Lower lobe of right lung (tissue), 2 donors: ENCODE measurements around the gene SLC45A3. TPM values are rescaled to one million over a fixed set of nuclear protein-coding genes. Genes with fewer than 3 reads are reported as not detected.

Source experiments
- ATAC-seq, 2 donors: fragments of 200-7000 bp; cut with Tn5 transposase; one replicate each; pipeline ENCODE4 v1.9.1; 2020 to 2022; ENCODE audit warnings: mild to moderate bottlenecking in 2 of 2, moderate library complexity in 2 of 2
- DNase-seq: peaks from one replicate; pipeline ENCODE4 v3.0.0-alpha.2; 2020
- H3K27ac ChIP-seq: fragments of 200-600 bp; one replicate; pipeline ENCODE4 v1.8.0; 2022
- H3K27me3 ChIP-seq: fragments of 200-600 bp; one replicate; pipeline ENCODE4 v1.8.0; 2022; ENCODE audit warnings: low read depth
- H3K36me3 ChIP-seq: fragments of 200-600 bp; one replicate; pipeline ENCODE4 v1.8.0; 2022; ENCODE audit warnings: mild to moderate bottlenecking
- H3K4me1 ChIP-seq: fragments of 200-600 bp; one replicate; pipeline ENCODE4 v1.8.0; 2022
- H3K4me3 ChIP-seq: fragments of 200-600 bp; one replicate; pipeline ENCODE4 v1.8.0; 2022; ENCODE audit warnings: mild to moderate bottlenecking
- H3K9me3 ChIP-seq: fragments of 200-600 bp; one replicate; pipeline ENCODE4 v1.8.0; 2022
- CTCF ChIP-seq: fragments of 200-600 bp; IDR thresholded peaks from one replicate; pipeline ENCODE4 v1.8.0; 2022; ENCODE audit warnings: antibody characterized with exemption, mild to moderate bottlenecking
- intact Hi-C: fragments of 100-400 bp; cut with DNase I; formaldehyde crosslinking; loops from one replicate; pipeline ENCODE4 v1.11.0; 2022
- total RNA-seq: library from RNA; stranded (reverse); fragmentation: NEBNext Ultra II Directional; extraction: Animal tissue kit (Norgen Biotek cat#: 25700); gene quantifications from one replicate; pipeline ENCODE4 v1.2.1, GENCODE V29; 2021
- donor health status: DM: no; HTN: yes; CAD: no; lungs with severe emphysema.

The SLC45A3 gene
- total RNA-seq, 1 donor from 2014 or later, result 6.8 TPM

GRCh38 chr1:205670611-205671430 lies 9.5 kb downstream of the SLC45A3 start:
- Histone ChIP-seq H3K9me3 (no peaks in the 10 kb centered on the region), H3K36me3 (no peaks in the 10 kb centered on the region), H3K27ac (no peak overlapping the region), H3K27me3 (peaks cover 6% of the 10 kb centered on the region), H3K4me1 (peaks cover 19% of the 10 kb centered on the region), H3K4me3 (no peak overlapping the region)
- TF ChIP-seq CTCF, result no peak
- intact Hi-C loops, result no loop called here
- DNase-seq (no peak), ATAC-seq (no peak)

- no peak for TF ChIP-seq CTCF
- ATAC-seq, result no peak
- no peak for DNase-seq
- Histone ChIP-seq H3K9me3 (no peaks in the 10 kb centered on the region), H3K4me3 (no peak overlapping the region), H3K27ac (no peak overlapping the region), H3K4me1 (peaks cover 21% of the 10 kb centered on the region), H3K27me3 (peaks cover 6% of the 10 kb centered on the region), H3K36me3 (no peaks in the 10 kb centered on the region)
- intact Hi-C loops, result no loop called here
Measured at GRCh38 chr1:205670150-205670446, 10.2 kb downstream of the SLC45A3 start.

GRCh38 chr1:205669341-205670149 lies 10.8 kb downstream of the SLC45A3 start:
- H3K4me1 ChIP-seq, result peaks cover 27% of the 10 kb centered on the region
- H3K27me3 ChIP-seq, result peaks cover 6% of the 10 kb centered on the region
- intact Hi-C loops, result no loop called here
- DNase-seq (no peak), ATAC-seq (peak; percentile 9 to 42)
- H3K36me3 ChIP-seq, result no peaks in the 10 kb centered on the region
- no peak for TF ChIP-seq CTCF
- H3K4me3 ChIP-seq, result peak overlapping the region; percentile 19
- H3K27ac ChIP-seq, result no peak overlapping the region
- no peaks in the 10 kb centered on the region for H3K9me3 ChIP-seq

- ATAC-seq, result peak in 1 of 2 donors; percentile 26
- peaks cover 6% of the 10 kb centered on the region for H3K27me3 ChIP-seq
- intact Hi-C loops, result no loop called here
- H3K4me1 ChIP-seq, result peaks cover 33% of the 10 kb centered on the region
- no peak for DNase-seq
- no peak for TF ChIP-seq CTCF
- no peaks in the 10 kb centered on the region for H3K9me3 ChIP-seq
- H3K27ac ChIP-seq, result no peak overlapping the region
- no peaks in the 10 kb centered on the region for H3K36me3 ChIP-seq
- H3K4me3 ChIP-seq, result no peak overlapping the region
Measured at GRCh38 chr1:205668951-205669340, 11.4 kb downstream of the SLC45A3 start.

GRCh38 chr1:205667909-205668643 lies 12.2 kb downstream of the SLC45A3 start:
- Histone ChIP-seq H3K36me3 (no peaks in the 10 kb centered on the region), H3K27ac (no peak overlapping the region), H3K4me3 (no peak overlapping the region), H3K9me3 (no peaks in the 10 kb centered on the region), H3K4me1 (peaks cover 34% of the 10 kb centered on the region), H3K27me3 (peaks cover 6% of the 10 kb centered on the region)
- TF ChIP-seq CTCF, result no peak
- DNase-seq (no peak), ATAC-seq (no peak)
- intact Hi-C loops, result no loop called here
